GM23338 (cell line): ENCODE measurements around the gene RAB40C. TPM values are rescaled to one million over a fixed set of nuclear protein-coding genes. Genes with fewer than 3 reads are reported as not detected.

Experiments
- ATAC-seq: fragments of 200-7000 bp; cut with Tn5 transposase; 3 replicates; pipeline ENCODE4 v1.9.1; 2020
- DNase-seq: peaks from one replicate; pipeline ENCODE4 v3.0.0-alpha.2; 2015; ENCODE audit warnings: low spot score
- H2AFZ ChIP-seq: fragments of 200-600 bp; sonication (generic); 2 replicates; pipeline ENCODE4 v1.8.0; 2016; ENCODE audit warnings: antibody characterized with exemption, mild to moderate bottlenecking, moderate library complexity
- H3F3A ChIP-seq: fragments of 200-600 bp; sonication (generic); replicated peaks from 2 replicates; pipeline ENCODE4 v1.8.0; 2017; ENCODE audit warnings: antibody characterized with exemption, mixed run types, low read depth
- H3K27ac ChIP-seq: fragments of 200-600 bp; sonication (generic); 2 replicates; pipeline ENCODE4 v1.6.1; 2016; ENCODE audit warnings: low read depth
- H3K27me3 ChIP-seq: fragments of 200-600 bp; sonication (generic); 2 replicates; pipeline ENCODE4 v1.8.0; 2016; ENCODE audit warnings: mild to moderate bottlenecking, mixed run types, moderate library complexity; ENCODE audit not compliant: insufficient read depth
- H3K36me3 ChIP-seq: fragments of 200-600 bp; sonication (generic); 2 replicates; pipeline ENCODE4 v1.8.0; 2016; ENCODE audit warnings: mild to moderate bottlenecking; ENCODE audit not compliant: insufficient read depth
- H3K4me1 ChIP-seq: fragments of 200-600 bp; sonication (generic); 2 replicates; pipeline ENCODE4 v1.8.0; 2016; ENCODE audit warnings: mild to moderate bottlenecking, moderate library complexity; ENCODE audit not compliant: insufficient read depth
- H3K4me2 ChIP-seq: fragments of 200-600 bp; sonication (generic); 2 replicates; pipeline ENCODE4 v1.7.1; 2017; ENCODE audit warnings: mixed run types
- H3K4me3 ChIP-seq: fragments of 200-600 bp; sonication (generic); 2 replicates; pipeline ENCODE4 v1.6.1; 2016; ENCODE audit warnings: mixed run types
- H3K79me2 ChIP-seq: fragments of 200-600 bp; sonication (generic); replicated peaks from 2 replicates; pipeline ENCODE4 v1.8.0; 2017; ENCODE audit warnings: mild to moderate bottlenecking; ENCODE audit not compliant: insufficient read depth
- H3K9me2 ChIP-seq: fragments of 200-600 bp; sonication (generic); 2 replicates; pipeline ENCODE4 v1.8.0; 2017; ENCODE audit not compliant: insufficient read depth
- H4K20me1 ChIP-seq: fragments of 200-600 bp; sonication (generic); replicated peaks from 2 replicates; pipeline ENCODE4 v1.8.0; 2017; ENCODE audit warnings: mild to moderate bottlenecking; ENCODE audit not compliant: insufficient read depth
- H3K27ac Mint-ChIP-seq: 2 replicates; pipeline ENCODE4 v1.8.0; 2020; ENCODE audit warnings: inconsistent platforms, mild to moderate bottlenecking, moderate library complexity, mixed read lengths
- H3K27me3 Mint-ChIP-seq: 3 replicates; pipeline ENCODE4 v1.8.0; 2022; ENCODE audit warnings: low read depth, mild to moderate bottlenecking, moderate library complexity, mixed read lengths, inconsistent platforms; ENCODE audit not compliant: insufficient read depth, poor library complexity
- H3K36me3 Mint-ChIP-seq: 3 replicates; pipeline ENCODE4 v1.8.0; 2021; ENCODE audit warnings: low read depth, mild to moderate bottlenecking, inconsistent platforms, moderate library complexity, mixed read lengths
- H3K4me1 Mint-ChIP-seq: 3 replicates; pipeline ENCODE4 v1.8.0; 2020; ENCODE audit warnings: mild to moderate bottlenecking, inconsistent platforms, mixed read lengths
- H3K4me3 Mint-ChIP-seq: 3 replicates; pipeline ENCODE4 v1.8.0; 2021; ENCODE audit warnings: moderate library complexity, mild to moderate bottlenecking, inconsistent platforms, mixed read lengths
- H3K9me3 Mint-ChIP-seq: 3 replicates; pipeline ENCODE4 v1.8.0; 2020; ENCODE audit warnings: moderate library complexity, mild to moderate bottlenecking, inconsistent platforms, mixed read lengths
- CREB1 ChIP-seq: fragments of 250-450 bp; sonication (Bioruptor Pico); IDR thresholded peaks from 2 replicates; pipeline ENCODE4 v1.5.0; 2020; ENCODE audit warnings: low read depth, mild to moderate bottlenecking, moderate library complexity
- CTCF ChIP-seq, 2 experiments: fragments of 200-600 bp in 1 of 2; sonication (generic) in 1 of 2; conservative IDR thresholded peaks; 2 replicates each; pipeline versions ENCODE4 v1.5.1 to v1.6.1; 2016 to 2017; ENCODE audit warnings: antibody characterized with exemption in 2 of 2, low read depth in 2 of 2, mild to moderate bottlenecking in 2 of 2, moderate library complexity in 1 of 2
- ETS1 ChIP-seq: IDR thresholded peaks from 2 replicates; pipeline ENCODE4 v1.6.1; 2016; ENCODE audit warnings: antibody characterized with exemption
- EZH2 ChIP-seq: fragments of 200-600 bp; sonication (generic); IDR thresholded peaks from one replicate; pipeline ENCODE4 v1.8.0; 2017; ENCODE audit warnings: antibody characterized with exemption, mild to moderate bottlenecking, low read depth; ENCODE audit not compliant: unreplicated experiment
- EZH2phosphoT487 ChIP-seq: fragments of 200-600 bp; sonication (generic); IDR thresholded peaks from one replicate; pipeline ENCODE4 v1.8.1; 2018; ENCODE audit warnings: antibody characterized with exemption; ENCODE audit not compliant: unreplicated experiment
- JUNB ChIP-seq: IDR thresholded peaks from one replicate; pipeline ENCODE4 v1.6.1; 2016; ENCODE audit warnings: antibody characterized with exemption; ENCODE audit not compliant: unreplicated experiment
- NANOG ChIP-seq: IDR thresholded peaks from 2 replicates; pipeline ENCODE4 v1.6.1; 2016; ENCODE audit warnings: antibody characterized with exemption, borderline replicate concordance
- POLR2AphosphoS5 ChIP-seq: IDR thresholded peaks from 2 replicates; pipeline ENCODE4 v1.6.1; 2016; ENCODE audit warnings: antibody characterized with exemption, low read depth
- REST ChIP-seq: IDR thresholded peaks from one replicate; pipeline ENCODE4 v1.6.1; 2018; ENCODE audit warnings: antibody characterized with exemption; ENCODE audit not compliant: unreplicated experiment
- STAT1 ChIP-seq: IDR thresholded peaks from one replicate; pipeline ENCODE4 v1.6.1; 2016; ENCODE audit warnings: antibody characterized with exemption; ENCODE audit not compliant: unreplicated experiment
- ZNF114 ChIP-seq: fragments of 250-450 bp; sonication (Bioruptor Pico); IDR thresholded peaks from 2 replicates; pipeline ENCODE4 v1.5.0; 2020; ENCODE audit warnings: mild to moderate bottlenecking, moderate library complexity
- ZNF331 ChIP-seq: fragments of 250-450 bp; sonication (Bioruptor Pico); IDR thresholded peaks from 2 replicates; pipeline ENCODE4 v1.5.0; 2020; ENCODE audit warnings: low read depth, mild to moderate bottlenecking, moderate library complexity
- ZNF462 ChIP-seq: fragments of 250-450 bp; sonication (Bioruptor Pico); IDR thresholded peaks from 2 replicates; pipeline ENCODE4 v1.5.0; 2020; ENCODE audit warnings: mild to moderate bottlenecking, moderate library complexity
- polyA plus RNA-seq: library from polyadenylated mRNA; unstranded; fragments of >200 nt; fragmentation: Nextera tagmentation; extraction: Ambion mirVana; gene quantifications from 2 replicates; pipeline ENCODE4 v1.2.1, GENCODE V29; 2016
- total RNA-seq: library from RNA; depleted of rRNA; stranded (reverse); fragments of >200 nt; shearing (Covaris generic); gene quantifications from 2 replicates; pipeline ENCODE4 v1.2.3, GENCODE V29; 2014

The RAB40C gene
- total and polyA plus RNA-seq, 2 experiments from 2014 or later, result 11.2 to 24.6 TPM

- Histone ChIP-seq H4K20me1 (peaks cover 8% of the 10 kb centered on the region; the same call in 1 of the 2 replicates), H3F3A (peaks cover 21% of the 10 kb centered on the region), H3K4me3 (no peak overlapping the region), H2AFZ (no peak overlapping the region), H3K79me2 (no peaks in the 10 kb centered on the region; the same call in 1 of the 2 replicates), H3K36me3 (no peaks in the 10 kb centered on the region), H3K4me2 (no peak overlapping the region), H3K4me1 (peaks cover 12% of the 10 kb centered on the region; the same call in 1 of the 2 replicates), H3K27ac (no peak overlapping the region), H3K27me3 (no peaks in the 10 kb centered on the region), H3K9me2 (no peaks in the 10 kb centered on the region)
- ATAC-seq, result no peak
- Mint-ChIP-seq H3K9me3 (no peaks in the 10 kb centered on the region; the same call in 2 of the 3 replicates), H3K36me3 (peaks cover 3% of the 10 kb centered on the region; the same call in 1 of the 3 replicates), H3K27ac (no peak overlapping the region), H3K27me3 (peaks cover 7% of the 10 kb centered on the region), H3K4me1 (peaks cover 26% of the 10 kb centered on the region), H3K4me3 (no peak overlapping the region)
- TF ChIP-seq POLR2AphosphoS5, result no peak
- TF ChIP-seq EZH2, result no peak
- no peak for TF ChIP-seq ZNF462 (CRISPR knock-in tag)
- TF ChIP-seq EZH2phosphoT487, result no peak
- no peak for TF ChIP-seq ETS1
- TF ChIP-seq CTCF (conservative IDR thresholded peaks at IDR 0.05; ENCODE audit: low read depth in 2 of 2), result no peak
- no peak for TF ChIP-seq STAT1
- TF ChIP-seq REST, result no peak
- no peak for TF ChIP-seq NANOG
- TF ChIP-seq ZNF114 (CRISPR knock-in tag), result no peak
- TF ChIP-seq ZNF331 (CRISPR knock-in tag), result no peak
- TF ChIP-seq JUNB, result no peak
- TF ChIP-seq CREB1 (CRISPR knock-in tag), result no peak
- no peak for DNase-seq
These were observed 29.7 kb downstream of the RAB40C start for GRCh38 chr16:619476-620100.
